Tibial nerve (tissue), 4 donors: ENCODE measurements around the gene GFRA3. TPM values are rescaled to one million over a fixed set of nuclear protein-coding genes. Genes with fewer than 3 reads are reported as not detected.

Experiments used
- DNase-seq, 2 donors: peaks; one replicate each; pipeline ENCODE4 v3.0.0-alpha.2; 2019; ENCODE audit warnings: low spot score in 2 of 2
- H3K27ac ChIP-seq, 4 donors: fragments of 200-600 bp; sonication (generic) in 3 of 4; one replicate each; pipeline ENCODE4 v1.5.1; 2017 to 2019; ENCODE audit warnings: mild to moderate bottlenecking in 1 of 4
- H3K27me3 ChIP-seq, 2 donors: fragments of 200-600 bp; sonication (generic) in 1 of 2; one replicate each; pipeline versions ENCODE4 v1.5.1 to v1.6.0; 2017 to 2019
- H3K36me3 ChIP-seq, 3 donors: fragments of 200-600 bp; sonication (generic); one replicate each; pipeline ENCODE4 v1.5.1; 2018 to 2019
- H3K4me1 ChIP-seq, 4 donors: fragments of 200-600 bp; sonication (generic) in 3 of 4; one replicate each; pipeline ENCODE4 v1.5.1; 2017 to 2019
- H3K4me3 ChIP-seq, 4 donors: fragments of 200-600 bp; sonication (generic) in 3 of 4; one replicate each; pipeline ENCODE4 v1.5.1; 2017 to 2019; ENCODE audit warnings: mild to moderate bottlenecking in 1 of 4, moderate library complexity in 1 of 4
- H3K9me3 ChIP-seq, 4 donors: fragments of 200-600 bp; sonication (generic) in 3 of 4; one replicate each; pipeline ENCODE4 v1.5.1; 2017 to 2019
- CTCF ChIP-seq, 5 experiments: fragments of 200-600 bp in 3 of 5; fragments of 450-650 bp in 2 of 5; sonication (generic) in 3 of 5; IDR thresholded peaks; one replicate each; pipeline ENCODE4 v1.5.1; 2016 to 2019; ENCODE audit warnings: antibody characterized with exemption in 5 of 5, mild to moderate bottlenecking in 3 of 5, moderate library complexity in 2 of 5
- EP300 ChIP-seq, 2 donors: sonication (generic); formaldehyde crosslinking; IDR thresholded peaks; one replicate each; pipeline ENCODE4 v1.6.1; 2017; ENCODE audit warnings: antibody characterized with exemption in 2 of 2, mild to moderate bottlenecking in 1 of 2
- POLR2A ChIP-seq, 2 donors: fragments of 450-650 bp; IDR thresholded peaks; one replicate each; pipeline ENCODE4 v1.6.1; 2017; ENCODE audit warnings: antibody characterized with exemption in 2 of 2, mild to moderate bottlenecking in 2 of 2, moderate library complexity in 2 of 2
- WGBS, 2 donors: methylation state at CpG; one replicate each; pipeline ENCODE4 v1.1.5; 2018; 5-methylcytosine and 5-hydroxymethylcytosine counted together
- total RNA-seq, 4 donors: library from RNA; depleted of rRNA; stranded (reverse); fragments of >200 nt; gene quantifications; one replicate each; pipeline ENCODE4 v1.1.0, GENCODE V29; 2016

GFRA3 gene
- total RNA-seq, 4 donors from 2014 or later = 1.8 to 5.9 (median 4.1) TPM

GRCh38 chr5:138246822-138247221, 27.6 kb downstream of the GFRA3 start:
- DNase-seq = no peak
- H3K9me3 ChIP-seq = no peaks in the 10 kb centered on the region
- TF ChIP-seq POLR2A (IDR thresholded peaks at IDR 0.05) = no peak
- no peak for TF ChIP-seq EP300 (IDR thresholded peaks at IDR 0.05)
- TF ChIP-seq CTCF (IDR thresholded peaks at IDR 0.05) = no peak
- H3K27ac ChIP-seq = peak overlapping the region in 2 of 4 donors; percentile 52 to 88
- 88 to 89% methylated on average over 4 of the region's 4 CpGs for WGBS, 2 donors
- no peak overlapping the region for H3K4me3 ChIP-seq
- H3K4me1 ChIP-seq = peaks cover 0 to 40% (median 21%) of the 10 kb centered on the region in 4 donors
- H3K36me3 ChIP-seq = no peaks in the 10 kb centered on the region
- H3K27me3 ChIP-seq = no peaks in the 10 kb centered on the region

GRCh38 chr5:138246334-138246733, 28.1 kb downstream of the GFRA3 start:
- Histone ChIP-seq H3K4me3 (no peak overlapping the region), H3K27me3 (no peaks in the 10 kb centered on the region), H3K36me3 (no peaks in the 10 kb centered on the region), H3K4me1 (peaks cover 0 to 45% (median 26%) of the 10 kb centered on the region in 4 donors), H3K9me3 (no peaks in the 10 kb centered on the region), H3K27ac (peak overlapping the region in 2 of 4 donors; percentile 52 to 88)
- no peak for TF ChIP-seq EP300 (IDR thresholded peaks at IDR 0.05)
- DNase-seq = no peak
- 48 to 65% methylated on average over 4 of the region's 4 CpGs for WGBS, 2 donors

- DNase-seq = peak; percentile 5 to 25
- Histone ChIP-seq H3K4me3 (no peak overlapping the region), H3K36me3 (no peaks in the 10 kb centered on the region), H3K9me3 (no peaks in the 10 kb centered on the region), H3K4me1 (peaks cover 0 to 50% (median 28%) of the 10 kb centered on the region in 4 donors), H3K27me3 (no peaks in the 10 kb centered on the region), H3K27ac (peak overlapping the region in 2 of 4 donors; percentile 52 to 88)
- WGBS, 2 donors = 10 to 22% methylated on average over 1 of the region's 1 CpG
- no peak for TF ChIP-seq CTCF (IDR thresholded peaks at IDR 0.05)
- TF ChIP-seq EP300 (IDR thresholded peaks at IDR 0.05) = no peak
- TF ChIP-seq POLR2A (IDR thresholded peaks at IDR 0.05) = no peak
These were observed 28.7 kb downstream of the GFRA3 start for GRCh38 chr5:138245717-138246116.

GRCh38 chr5:138243794-138244193, 30.6 kb downstream of the GFRA3 start:
- H3K4me3 ChIP-seq = no peak overlapping the region
- H3K27ac ChIP-seq = peak overlapping the region in 3 of 4 donors; percentile 15 to 88 (median 81)
- DNase-seq = peak; percentile 5 to 25
- WGBS, 2 donors = 28 to 36% methylated on average over 2 of the region's 2 CpGs
- H3K9me3 ChIP-seq = no peaks in the 10 kb centered on the region
- no peaks in the 10 kb centered on the region for H3K27me3 ChIP-seq
- TF ChIP-seq EP300 (IDR thresholded peaks at IDR 0.05) (peak in 1 of 2 donors; percentile 55), POLR2A (IDR thresholded peaks at IDR 0.05) (no peak), CTCF (IDR thresholded peaks at IDR 0.05) (no peak)
- H3K36me3 ChIP-seq = no peaks in the 10 kb centered on the region
- peaks cover 0 to 50% (median 28%) of the 10 kb centered on the region in 4 donors for H3K4me1 ChIP-seq

- peak overlapping the region; percentile 34 to 88 (median 78) for H3K27ac ChIP-seq
- peaks cover 0 to 50% (median 28%) of the 10 kb centered on the region in 4 donors for H3K4me1 ChIP-seq
- peak in 1 of 2 donors; percentile 9 for DNase-seq
- H3K27me3 ChIP-seq = no peaks in the 10 kb centered on the region
- H3K36me3 ChIP-seq = no peaks in the 10 kb centered on the region
- no peaks in the 10 kb centered on the region for H3K9me3 ChIP-seq
- TF ChIP-seq POLR2A (IDR thresholded peaks at IDR 0.05) (no peak), EP300 (IDR thresholded peaks at IDR 0.05) (no peak), CTCF (IDR thresholded peaks at IDR 0.05) (no peak)
- 5 to 8% methylated on average over 36 to 65 of the region's 67 CpGs for WGBS, 2 donors
- peak overlapping the region; percentile 19 to 55 (median 43) for H3K4me3 ChIP-seq
These were observed 32.5 kb downstream of the GFRA3 start for GRCh38 chr5:138241688-138242571.
